Measurements from ENCODE around the gene APOO. TPM values are rescaled to one million over a fixed set of nuclear protein-coding genes. Genes with fewer than 3 reads are reported as not detected.

The APOO gene
- total and polyA plus RNA-seq, 2 of the 13 experiments (the other 11 are each of a cell fraction or from before 2014, with no cell fraction given), result 9.7 to 22.1 TPM

- peak; percentile 88 for TF ChIP-seq RBM22 (optimal IDR thresholded peaks at IDR 0.05; ENCODE audit: low read length)
Observed at GRCh38 chrX:23786268-23786815, 121.4 kb downstream of the APOO start (continued).

- DNase-seq (ENCODE audit: low spot score) (no peak), FAIRE-seq (no peak), ATAC-seq (no peak)
- H3K79me2 ChIP-seq (ENCODE audit: insufficient read depth, low read length), result peaks cover 31% of the 10 kb centered on the region
- no peak overlapping the region for H2AFZ ChIP-seq (ENCODE audit: low read length)
- no peaks in the 10 kb centered on the region for H3K9me3 ChIP-seq (ENCODE audit: low read length)
- H3K27me3 ChIP-seq (ENCODE audit: control insufficient read depth in 1 of 2, insufficient read depth in 2 of 2, low read length in 2 of 2), result no peaks in the 10 kb centered on the region; a peak in 1 of 5 replicates
- no peak overlapping the region for H3K9ac ChIP-seq (ENCODE audit: insufficient read depth, low read depth, low read length)
- H4K20me1 ChIP-seq (ENCODE audit: insufficient read depth, low read length), result peaks cover 17% of the 10 kb centered on the region
- H3K36me3 ChIP-seq (replicated peaks in 1 of 2; ENCODE audit: control insufficient read depth in 1 of 2, insufficient read depth in 2 of 2, low read length in 2 of 2), result peaks cover 0 to 1% of the 10 kb centered on the region in 2 experiments; a peak in 2 of 5 replicates
- POLR2A ChIA-PET, result interaction anchor here (1.8 to 4.7 kb wide), 2 partner anchors 116 kb away, joined by 12 to 91 read pairs; no protein-coding TSS in a partner anchor
- in situ Hi-C loops (cut with HindIII; ENCODE audit: extremely low pct_ligation_motif_present, low pct_unique_long_range_greater_than_20kb), result no loop called here
- H3K4me2 ChIP-seq (ENCODE audit: low read depth, low read length), result peak overlapping the region; percentile 78
- peak overlapping the region; percentile 77 for H3K27ac ChIP-seq (ENCODE audit: extremely low read length, insufficient read depth, low read length)
- H3K4me3 ChIP-seq (replicated peaks in 1 of 3; ENCODE audit: insufficient read depth in 1 of 3, low read depth in 2 of 3, low read length in 3 of 3), result peak overlapping the region; percentile 87 to 93 (median 88); a peak in 5 of 6 replicates
- WGBS (ENCODE audit: low lambda C conversion rate), result 57% methylated on average over 2 of the region's 2 CpGs
- CTCF ChIA-PET (ENCODE audit: low intra/inter-chr PET ratio, low total read pairs), result interaction anchor here (1.3 kb wide), 1 partner anchor 117 kb away, joined by 3 read pairs; no protein-coding TSS in a partner anchor
- BruUV-seq (replicated peaks), result no TSS peak
- TF ChIP-seq ZNF337 (CRISPR knock-in tag; IDR thresholded peaks at IDR 0.05; ENCODE audit: borderline replicate concordance, low read depth) (no peak), ISX (CRISPR knock-in tag; conservative IDR thresholded peaks at IDR 0.05) (no peak), CC2D1A (CRISPR knock-in tag; IDR thresholded peaks at IDR 0.05) (no peak), CCAR2 (optimal IDR thresholded peaks at IDR 0.05; ENCODE audit: low read depth, low read length) (no peak), ZFP82 (CRISPR knock-in tag; IDR thresholded peaks at IDR 0.05; ENCODE audit: borderline replicate concordance) (no peak), HDAC2 (CRISPR knock-in tag; IDR thresholded peaks at IDR 0.05) (no peak), CHD4 (IDR thresholded peaks at IDR 0.05; ENCODE audit: borderline replicate concordance, low read length) (no peak), ONECUT2 (CRISPR knock-in tag; IDR thresholded peaks at IDR 0.05) (no peak), ZNF33B (CRISPR knock-in tag; IDR thresholded peaks at IDR 0.05) (no peak), ZNF598 (CRISPR knock-in tag; IDR thresholded peaks at IDR 0.05; ENCODE audit: borderline replicate concordance) (no peak), PRPF4 (IDR thresholded peaks at IDR 0.05; ENCODE audit: low read depth, low read length, poor library complexity, severe bottlenecking) (no peak), EHMT2 (IDR thresholded peaks at IDR 0.05; ENCODE audit: borderline replicate concordance, low read depth, low read length) (no peak), HOXA5 (CRISPR knock-in tag; IDR thresholded peaks at IDR 0.05) (no peak), HIVEP1 (CRISPR knock-in tag; IDR thresholded peaks at IDR 0.05) (no peak), ZNF33A (CRISPR knock-in tag; IDR thresholded peaks at IDR 0.05; ENCODE audit: borderline replicate concordance) (no peak), ZNF746 (CRISPR knock-in tag; IDR thresholded peaks at IDR 0.05) (no peak)
- TF ChIP-seq, protein P1, sequence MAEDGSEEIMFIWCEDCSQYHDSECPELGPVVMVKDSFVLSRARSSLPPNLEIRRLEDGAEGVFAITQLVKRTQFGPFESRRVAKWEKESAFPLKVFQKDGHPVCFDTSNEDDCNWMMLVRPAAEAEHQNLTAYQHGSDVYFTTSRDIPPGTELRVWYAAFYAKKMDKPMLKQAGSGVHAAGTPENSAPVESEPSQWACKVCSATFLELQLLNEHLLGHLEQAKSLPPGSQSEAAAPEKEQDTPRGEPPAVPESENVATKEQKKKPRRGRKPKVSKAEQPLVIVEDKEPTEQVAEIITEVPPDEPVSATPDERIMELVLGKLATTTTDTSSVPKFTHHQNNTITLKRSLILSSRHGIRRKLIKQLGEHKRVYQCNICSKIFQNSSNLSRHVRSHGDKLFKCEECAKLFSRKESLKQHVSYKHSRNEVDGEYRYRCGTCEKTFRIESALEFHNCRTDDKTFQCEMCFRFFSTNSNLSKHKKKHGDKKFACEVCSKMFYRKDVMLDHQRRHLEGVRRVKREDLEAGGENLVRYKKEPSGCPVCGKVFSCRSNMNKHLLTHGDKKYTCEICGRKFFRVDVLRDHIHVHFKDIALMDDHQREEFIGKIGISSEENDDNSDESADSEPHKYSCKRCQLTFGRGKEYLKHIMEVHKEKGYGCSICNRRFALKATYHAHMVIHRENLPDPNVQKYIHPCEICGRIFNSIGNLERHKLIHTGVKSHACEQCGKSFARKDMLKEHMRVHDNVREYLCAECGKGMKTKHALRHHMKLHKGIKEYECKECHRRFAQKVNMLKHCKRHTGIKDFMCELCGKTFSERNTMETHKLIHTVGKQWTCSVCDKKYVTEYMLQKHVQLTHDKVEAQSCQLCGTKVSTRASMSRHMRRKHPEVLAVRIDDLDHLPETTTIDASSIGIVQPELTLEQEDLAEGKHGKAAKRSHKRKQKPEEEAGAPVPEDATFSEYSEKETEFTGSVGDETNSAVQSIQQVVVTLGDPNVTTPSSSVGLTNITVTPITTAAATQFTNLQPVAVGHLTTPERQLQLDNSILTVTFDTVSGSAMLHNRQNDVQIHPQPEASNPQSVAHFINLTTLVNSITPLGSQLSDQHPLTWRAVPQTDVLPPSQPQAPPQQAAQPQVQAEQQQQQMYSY (CRISPR knock-in tag; IDR thresholded peaks at IDR 0.05), result no peak
- peaks cover 41% of the 10 kb centered on the region for H3K4me1 ChIP-seq (ENCODE audit: insufficient read depth, low read length)
- intact Hi-C loops (cut with micrococcal nuclease; ENCODE audit: unreplicated experiment), result loop anchor here (2.0 to 10.0 kb wide), 2 partner anchors 59 to 1941 kb away; no protein-coding TSS in a partner anchor
Observed at GRCh38 chrX:23785580-23785979, 122.2 kb downstream of the APOO start.
